ENCODE measurements around the gene DDX1.

- TF ChIP-seq POLR2AphosphoS5 (IDR thresholded peaks at IDR 0.05), result no peak
- no peak for TF ChIP-seq CTCF (IDR thresholded peaks at IDR 0.05 in 8 of 11, conservative IDR thresholded peaks at IDR 0.05 in 3 of 11)
Measured at GRCh38 chr2:15570104-15570503, 21.6 kb upstream of the DDX1 start.

All from spleen (tissue), 7 donors.